NT2/D1 (cell line): ENCODE data around the gene DOCK10.

Experiments used
- DNase-seq: peaks from one replicate; pipeline ENCODE4 v3.0.0-alpha.2; 2011; ENCODE audit warnings: low read depth, low spot score
- H3K27me3 ChIP-seq: 2 replicates; pipeline ENCODE4 v1.6.0; 2011; ENCODE audit warnings: mild to moderate bottlenecking; ENCODE audit not compliant: insufficient read length, insufficient read depth
- H3K36me3 ChIP-seq: 2 replicates; pipeline ENCODE4 v1.6.1; 2011; ENCODE audit warnings: mild to moderate bottlenecking, low read length, mixed read lengths; ENCODE audit not compliant: insufficient read depth, insufficient read length
- H3K4me1 ChIP-seq: 2 replicates; pipeline ENCODE4 v1.5.1; 2011; ENCODE audit not compliant: insufficient read depth, insufficient read length
- H3K4me3 ChIP-seq: 2 replicates; pipeline ENCODE4 v1.5.1; 2011; ENCODE audit warnings: low read depth; ENCODE audit not compliant: insufficient read length
- H3K9ac ChIP-seq: 2 replicates; pipeline ENCODE4 v1.6.0; 2011; ENCODE audit warnings: low read depth; ENCODE audit not compliant: insufficient read length
- H3K9me3 ChIP-seq: 2 replicates; pipeline ENCODE4 v1.5.1; 2011; ENCODE audit warnings: mild to moderate bottlenecking, low read length; ENCODE audit not compliant: insufficient read depth
- SUZ12 ChIP-seq: IDR thresholded peaks from 2 replicates; pipeline ENCODE4 v1.6.1; 2011; ENCODE audit not compliant: insufficient read length, insufficient read depth; ENCODE audit errors: extremely low read depth
- YY1 ChIP-seq: IDR thresholded peaks from 2 replicates; pipeline ENCODE4 v1.6.1; 2011; ENCODE audit not compliant: insufficient read length, insufficient read depth
- ZNF274 ChIP-seq: IDR thresholded peaks from 2 replicates; pipeline ENCODE4 v1.6.1; 2011; ENCODE audit warnings: mild to moderate bottlenecking, low read depth, low read length

The DOCK10 gene

GRCh38 chr2:224933431-224933830 lies 108.8 kb downstream of the DOCK10 start:
- no peak for TF ChIP-seq ZNF274
- no peak for TF ChIP-seq YY1
- TF ChIP-seq SUZ12, result no peak
- H3K36me3 ChIP-seq, result no peaks in the 10 kb centered on the region

GRCh38 chr2:224932522-224932921 lies 109.7 kb downstream of the DOCK10 start:
- Histone ChIP-seq H3K4me3 (no peak overlapping the region), H3K9ac (no peak overlapping the region), H3K27me3 (no peaks in the 10 kb centered on the region), H3K4me1 (no peaks in the 10 kb centered on the region), H3K36me3 (no peaks in the 10 kb centered on the region), H3K9me3 (no peaks in the 10 kb centered on the region)
- DNase-seq, result no peak
- TF ChIP-seq SUZ12 (no peak), YY1 (no peak), ZNF274 (no peak)

More at GRCh38 chr2:224933431-224933830, 108.8 kb downstream of the DOCK10 start:
- H3K9ac ChIP-seq, result no peak overlapping the region
- no peak overlapping the region for H3K4me3 ChIP-seq
- no peak for DNase-seq
- H3K4me1 ChIP-seq, result no peaks in the 10 kb centered on the region
- H3K27me3 ChIP-seq, result no peaks in the 10 kb centered on the region
- H3K9me3 ChIP-seq, result no peaks in the 10 kb centered on the region

GRCh38 chr2:224931956-224932355 lies 110.3 kb downstream of the DOCK10 start:
- H3K36me3 ChIP-seq, result no peaks in the 10 kb centered on the region
- DNase-seq, result no peak
- no peak overlapping the region for H3K9ac ChIP-seq
- H3K4me1 ChIP-seq, result no peaks in the 10 kb centered on the region
- no peaks in the 10 kb centered on the region for H3K9me3 ChIP-seq
- H3K4me3 ChIP-seq, result no peak overlapping the region
- H3K27me3 ChIP-seq, result no peaks in the 10 kb centered on the region
- TF ChIP-seq ZNF274 (no peak), SUZ12 (no peak), YY1 (no peak)

GRCh38 chr2:224930990-224931389 lies 111.3 kb downstream of the DOCK10 start:
- Histone ChIP-seq H3K9ac (no peak overlapping the region), H3K4me3 (no peak overlapping the region), H3K27me3 (no peaks in the 10 kb centered on the region), H3K9me3 (no peaks in the 10 kb centered on the region), H3K36me3 (no peaks in the 10 kb centered on the region), H3K4me1 (no peaks in the 10 kb centered on the region)
- no peak for DNase-seq
- no peak for TF ChIP-seq YY1
- no peak for TF ChIP-seq SUZ12
- TF ChIP-seq ZNF274, result no peak

- Histone ChIP-seq H3K27me3 (no peaks in the 10 kb centered on the region), H3K9ac (no peak overlapping the region), H3K4me3 (no peak overlapping the region), H3K36me3 (no peaks in the 10 kb centered on the region), H3K9me3 (no peaks in the 10 kb centered on the region), H3K4me1 (no peaks in the 10 kb centered on the region)
- no peak for TF ChIP-seq YY1
- TF ChIP-seq ZNF274, result no peak
- no peak for TF ChIP-seq SUZ12
- no peak for DNase-seq
Observed at GRCh38 chr2:224930124-224930523, 112.1 kb downstream of the DOCK10 start.

GRCh38 chr2:224929512-224929911 lies 112.8 kb downstream of the DOCK10 start:
- DNase-seq, result no peak
- no peak for TF ChIP-seq ZNF274
- Histone ChIP-seq H3K36me3 (no peaks in the 10 kb centered on the region), H3K27me3 (no peaks in the 10 kb centered on the region), H3K9me3 (no peaks in the 10 kb centered on the region), H3K9ac (no peak overlapping the region), H3K4me1 (no peaks in the 10 kb centered on the region), H3K4me3 (no peak overlapping the region)

GRCh38 chr2:224927646-224928173 lies 114.6 kb downstream of the DOCK10 start:
- no peak for TF ChIP-seq SUZ12
- no peak for TF ChIP-seq ZNF274
- no peak for TF ChIP-seq YY1
- H3K4me3 ChIP-seq, result no peak overlapping the region
- no peak overlapping the region for H3K9ac ChIP-seq
- no peaks in the 10 kb centered on the region for H3K27me3 ChIP-seq
- no peaks in the 10 kb centered on the region for H3K4me1 ChIP-seq
- no peaks in the 10 kb centered on the region for H3K9me3 ChIP-seq
- DNase-seq, result no peak
- no peaks in the 10 kb centered on the region for H3K36me3 ChIP-seq

GRCh38 chr2:224927011-224927410 lies 115.3 kb downstream of the DOCK10 start:
- no peak overlapping the region for H3K9ac ChIP-seq
- TF ChIP-seq SUZ12 (no peak), ZNF274 (no peak), YY1 (no peak)
- H3K27me3 ChIP-seq, result no peaks in the 10 kb centered on the region
- no peaks in the 10 kb centered on the region for H3K9me3 ChIP-seq
- H3K4me1 ChIP-seq, result no peaks in the 10 kb centered on the region
- H3K4me3 ChIP-seq, result no peak overlapping the region
- no peak for DNase-seq
- no peaks in the 10 kb centered on the region for H3K36me3 ChIP-seq
